K562 (cell line): ENCODE measurements around the gene SLC38A10. TPM values are rescaled to one million over a fixed set of nuclear protein-coding genes. Genes with fewer than 3 reads are reported as not detected.

Source experiments
- ATF1 ChIP-seq, 2 experiments: fragments of 450-650 bp in 1 of 2; IDR thresholded peaks; 2 replicates each; pipeline ENCODE4 v1.6.1; 2016; ENCODE audit warnings: missing compliant biosample characterization in 1 of 2, missing genetic modification characterization in 1 of 2
- BRD4 ChIP-seq: fragments of 200-600 bp; sonication (generic); IDR thresholded peaks from 2 replicates; pipeline ENCODE4 v1.6.1; 2017; ENCODE audit warnings: inconsistent platforms
- CHD1 ChIP-seq: fragments of 200-600 bp; sonication (generic); IDR thresholded peaks from one replicate; pipeline ENCODE4 v1.6.1; 2012; ENCODE audit warnings: mild to moderate bottlenecking, moderate library complexity, low read length, inconsistent platforms
- ELF1 ChIP-seq: fragments of 200-800 bp; sonication (Bioruptor generic); IDR thresholded peaks from 2 replicates; pipeline ENCODE4 v1.6.1; 2016; ENCODE audit warnings: missing genetic modification characterization, missing compliant biosample characterization
- EP400 ChIP-seq: fragments of 450-650 bp; IDR thresholded peaks from 2 replicates; pipeline ENCODE4 v1.6.1; 2017; ENCODE audit warnings: antibody characterized with exemption, mild to moderate bottlenecking, moderate library complexity
- FOXM1 ChIP-seq, 2 experiments: fragments of 450-650 bp in 1 of 2; sonication (generic) in 1 of 2; formaldehyde crosslinking in 1 of 2; IDR thresholded peaks; 2 replicates each; pipeline versions ENCODE4 v1.6.1 to v1.9.0; 2017 to 2022; ENCODE audit warnings: low read depth in 2 of 2, mild to moderate bottlenecking in 2 of 2, missing genetic modification reagents in 1 of 2, moderate library complexity in 1 of 2
- IRF2 ChIP-seq: sonication (generic); formaldehyde crosslinking; IDR thresholded peaks from 2 replicates; pipeline ENCODE4 v1.8.1; 2022; ENCODE audit warnings: mild to moderate bottlenecking, missing genetic modification reagents
- MLX ChIP-seq, 2 experiments: fragments of 450-650 bp in 1 of 2; sonication (generic) in 1 of 2; formaldehyde crosslinking; conservative IDR thresholded peaks; 2 replicates each; pipeline versions ENCODE4 v1.4.0 to v1.8.1; 2020 to 2022; ENCODE audit warnings: mild to moderate bottlenecking in 1 of 2, missing genetic modification reagents in 1 of 2
- NFYB ChIP-seq: IDR thresholded peaks from 2 replicates; pipeline ENCODE4 v1.6.1; 2011; ENCODE audit warnings: mild to moderate bottlenecking, moderate library complexity; ENCODE audit not compliant: insufficient read length; ENCODE audit errors: extremely low read depth
- NONO ChIP-seq, 2 experiments: fragments of 200-400 bp in 1 of 2; fragments of 450-650 bp in 1 of 2; formaldehyde crosslinking in 1 of 2; IDR thresholded peaks; 2 replicates each; pipeline ENCODE4 v1.6.1; 2017; ENCODE audit warnings: low read depth in 2 of 2, mild to moderate bottlenecking in 2 of 2, moderate library complexity in 2 of 2, low read length in 1 of 2
- SMAD4 ChIP-seq: fragments of 250-450 bp; sonication (Bioruptor Pico); conservative IDR thresholded peaks from 2 replicates; pipeline ENCODE4 v1.8.0; 2021; ENCODE audit warnings: inconsistent platforms, mild to moderate bottlenecking, moderate library complexity
- WHSC1 ChIP-seq: IDR thresholded peaks from one replicate; pipeline ENCODE4 v1.6.1; 2012; ENCODE audit warnings: low read length, control low read depth, inconsistent platforms
- ZBTB1 ChIP-seq: sonication (generic); formaldehyde crosslinking; IDR thresholded peaks from 2 replicates; pipeline ENCODE4 v1.8.1; 2023; ENCODE audit warnings: missing genetic modification reagents, low read depth, mild to moderate bottlenecking, borderline replicate concordance
- ZBTB17 ChIP-seq: fragments of 450-650 bp; formaldehyde crosslinking; IDR thresholded peaks from 2 replicates; pipeline ENCODE4 v1.4.0; 2020; ENCODE audit warnings: mild to moderate bottlenecking
- ZFP91 ChIP-seq: sonication (generic); formaldehyde crosslinking; IDR thresholded peaks from 2 replicates; pipeline ENCODE4 v1.8.0; 2022; ENCODE audit warnings: mild to moderate bottlenecking, missing genetic modification reagents
- ZNF165 ChIP-seq: fragments of 250-450 bp; sonication (Bioruptor Pico); IDR thresholded peaks from 2 replicates; pipeline ENCODE4 v1.4.0; 2020; ENCODE audit warnings: borderline replicate concordance
- ZNF551 ChIP-seq: fragments of 250-450 bp; sonication (Bioruptor Pico); IDR thresholded peaks from 2 replicates; pipeline ENCODE4 v1.5.0; 2021; ENCODE audit warnings: mild to moderate bottlenecking, moderate library complexity
- polyA plus RNA-seq, 8 experiments: library from polyadenylated mRNA; depleted of rRNA in 4 of 8; stranded (reverse) in 5 of 8; unstranded in 3 of 8; fragments of >200 nt; fragmentation: Nextera tagmentation in 2 of 8; fragmentation: Illumina TruSeq in 1 of 8; extraction: Ambion mirVana in 2 of 8; extraction: Trizol in 1 of 8; gene quantifications; 2 replicates each; pipeline versions ENCODE4 v1.2.1 to v1.2.3, GENCODE V29; 2011 to 2014; ENCODE audit warnings: inconsistent platforms in 1 of 8, missing spikeins in 1 of 8
- total RNA-seq, 7 experiments: library from RNA; depleted of rRNA in 6 of 7; stranded (reverse); fragments of >200 nt in 6 of 7; fragmentation: Illumina TruSeq in 2 of 7; extraction: Trizol in 2 of 7; gene quantifications; 2 replicates each; pipeline versions ENCODE4 v1.2.1 to v1.2.3, GENCODE V29; 2011 to 2021; ENCODE audit warnings: low replicate concordance in 1 of 7
- TF ChIP-seq, protein P1 (sequence below): fragments of 450-650 bp; formaldehyde crosslinking; IDR thresholded peaks from 2 replicates; pipeline ENCODE4 v1.4.0; 2020; ENCODE audit warnings: mild to moderate bottlenecking, moderate library complexity
- TF ChIP-seq, protein P2 (sequence below): sonication (generic); formaldehyde crosslinking; IDR thresholded peaks from 2 replicates; pipeline ENCODE4 v1.8.0; 2022; ENCODE audit warnings: missing genetic modification reagents, mild to moderate bottlenecking, borderline replicate concordance
- TF ChIP-seq, protein P3 (sequence below): fragments of 450-650 bp; IDR thresholded peaks from 2 replicates; pipeline ENCODE4 v1.7.0; 2016; ENCODE audit warnings: borderline replicate concordance

The SLC38A10 gene
- total and polyA plus RNA-seq, 9 of the 15 experiments (the other 6 are each of a cell fraction or from before 2014, with no cell fraction given): 0.45 to 54.2 (median 13.8) TPM

GRCh38 chr17:81238815-81239713, 56.0 kb downstream of the SLC38A10 start, which contains the start of the genes NDUFAF8 and TEPSIN (continued):
- TF ChIP-seq ZBTB17 (CRISPR knock-in tag) (0 out of 2 replicates have a peak, but pooled peaks have one; percentile 19), ZNF165 (CRISPR knock-in tag) (no peak), ATF1 (CRISPR knock-in tag; IDR thresholded peaks at IDR 0.05) (no peak), ATF1 (tag; IDR thresholded peaks at IDR 0.05) (peak; percentile 80), EP400 (peak; percentile 76), ZFP91 (CRISPR knock-in tag) (no peak), WHSC1 (no peak), FOXM1 (IDR thresholded peaks at IDR 0.05; ENCODE audit: low read depth) (no peak), FOXM1 (CRISPR knock-in tag; IDR thresholded peaks at IDR 0.05; ENCODE audit: low read depth) (peak; percentile 41), MLX (CRISPR knock-in tag; conservative IDR thresholded peaks at IDR 0.05) (peak in 1 of 2 experiments; percentile 69; a peak in 1 of 4 replicates), NONO (IDR thresholded peaks at IDR 0.05; ENCODE audit: low read depth in 2 of 2, low read length in 1 of 2) (peak; percentile 44 to 71; a peak in 3 of 4 replicates), ZNF551 (CRISPR knock-in tag) (no peak), NFYB (peak; percentile 94), ZBTB1 (CRISPR knock-in tag) (peak; percentile 47; the same call in 1 of the 2 replicates), BRD4 (no peak), SMAD4 (CRISPR knock-in tag) (peak; percentile 70), IRF2 (CRISPR knock-in tag) (0 out of 2 replicates have a peak, but pooled peaks have one; percentile 32), ELF1 (tag) (peak; percentile 100), CHD1 (peak; percentile 72)
- TF ChIP-seq, protein P1, sequence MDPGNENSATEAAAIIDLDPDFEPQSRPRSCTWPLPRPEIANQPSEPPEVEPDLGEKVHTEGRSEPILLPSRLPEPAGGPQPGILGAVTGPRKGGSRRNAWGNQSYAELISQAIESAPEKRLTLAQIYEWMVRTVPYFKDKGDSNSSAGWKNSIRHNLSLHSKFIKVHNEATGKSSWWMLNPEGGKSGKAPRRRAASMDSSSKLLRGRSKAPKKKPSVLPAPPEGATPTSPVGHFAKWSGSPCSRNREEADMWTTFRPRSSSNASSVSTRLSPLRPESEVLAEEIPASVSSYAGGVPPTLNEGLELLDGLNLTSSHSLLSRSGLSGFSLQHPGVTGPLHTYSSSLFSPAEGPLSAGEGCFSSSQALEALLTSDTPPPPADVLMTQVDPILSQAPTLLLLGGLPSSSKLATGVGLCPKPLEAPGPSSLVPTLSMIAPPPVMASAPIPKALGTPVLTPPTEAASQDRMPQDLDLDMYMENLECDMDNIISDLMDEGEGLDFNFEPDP (CRISPR knock-in tag): no peak
- TF ChIP-seq, protein P2, sequence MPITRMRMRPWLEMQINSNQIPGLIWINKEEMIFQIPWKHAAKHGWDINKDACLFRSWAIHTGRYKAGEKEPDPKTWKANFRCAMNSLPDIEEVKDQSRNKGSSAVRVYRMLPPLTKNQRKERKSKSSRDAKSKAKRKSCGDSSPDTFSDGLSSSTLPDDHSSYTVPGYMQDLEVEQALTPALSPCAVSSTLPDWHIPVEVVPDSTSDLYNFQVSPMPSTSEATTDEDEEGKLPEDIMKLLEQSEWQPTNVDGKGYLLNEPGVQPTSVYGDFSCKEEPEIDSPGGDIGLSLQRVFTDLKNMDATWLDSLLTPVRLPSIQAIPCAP (CRISPR knock-in tag): no peak
- TF ChIP-seq, protein P3, sequence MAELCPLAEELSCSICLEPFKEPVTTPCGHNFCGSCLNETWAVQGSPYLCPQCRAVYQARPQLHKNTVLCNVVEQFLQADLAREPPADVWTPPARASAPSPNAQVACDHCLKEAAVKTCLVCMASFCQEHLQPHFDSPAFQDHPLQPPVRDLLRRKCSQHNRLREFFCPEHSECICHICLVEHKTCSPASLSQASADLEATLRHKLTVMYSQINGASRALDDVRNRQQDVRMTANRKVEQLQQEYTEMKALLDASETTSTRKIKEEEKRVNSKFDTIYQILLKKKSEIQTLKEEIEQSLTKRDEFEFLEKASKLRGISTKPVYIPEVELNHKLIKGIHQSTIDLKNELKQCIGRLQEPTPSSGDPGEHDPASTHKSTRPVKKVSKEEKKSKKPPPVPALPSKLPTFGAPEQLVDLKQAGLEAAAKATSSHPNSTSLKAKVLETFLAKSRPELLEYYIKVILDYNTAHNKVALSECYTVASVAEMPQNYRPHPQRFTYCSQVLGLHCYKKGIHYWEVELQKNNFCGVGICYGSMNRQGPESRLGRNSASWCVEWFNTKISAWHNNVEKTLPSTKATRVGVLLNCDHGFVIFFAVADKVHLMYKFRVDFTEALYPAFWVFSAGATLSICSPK: no peak
